Measurements from ENCODE around the gene NAA15. TPM values are rescaled to one million over a fixed set of nuclear protein-coding genes. Genes with fewer than 3 reads are reported as not detected.

The NAA15 gene
- total RNA-seq, 1 experiment from 2014 or later: 98.9 TPM

DNA sequence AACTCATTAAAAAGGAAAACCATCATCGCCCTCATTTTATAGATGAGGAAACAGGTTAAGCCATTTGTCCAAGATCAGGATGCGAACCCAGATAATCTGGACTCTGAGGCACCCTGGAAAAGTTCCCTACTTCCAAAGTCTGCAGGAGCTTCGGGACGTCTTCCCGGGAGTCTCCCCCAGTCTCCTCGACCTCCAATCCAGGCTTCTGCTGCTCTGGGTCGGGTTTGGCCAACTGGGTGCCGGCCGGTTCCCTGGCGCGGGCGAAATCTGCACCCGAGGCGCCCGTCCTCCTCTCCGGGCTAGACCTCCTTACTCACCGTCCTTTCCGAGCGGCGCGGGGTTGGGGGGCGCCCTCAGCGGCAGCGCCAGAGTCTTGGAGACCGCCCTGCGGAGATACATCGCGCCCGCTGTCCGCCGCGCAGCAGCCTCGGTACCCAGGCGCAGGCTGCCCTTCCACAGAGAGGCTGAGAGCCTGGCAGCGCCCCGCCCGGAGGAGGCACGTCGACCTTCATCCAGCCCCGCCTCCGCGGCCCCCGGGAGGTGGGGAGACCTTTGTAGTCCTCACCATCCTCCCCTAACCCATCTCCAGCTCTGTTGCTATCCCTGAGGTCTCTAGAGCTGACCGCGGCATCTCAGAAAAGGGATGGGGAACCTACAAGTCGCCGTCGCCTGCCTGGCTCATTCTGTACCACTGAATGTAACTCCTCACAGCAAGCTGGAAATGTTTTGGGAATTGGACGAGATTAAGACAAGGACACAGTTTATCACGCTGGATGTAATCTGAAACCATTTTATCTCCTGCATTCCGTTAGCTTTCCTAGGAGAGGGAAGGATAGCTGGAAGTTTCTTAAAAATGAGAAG, 21.3 kb upstream of the NAA15 start, which contains the start of gene MGARP (continued):
- TF ChIP-seq, protein P1, sequence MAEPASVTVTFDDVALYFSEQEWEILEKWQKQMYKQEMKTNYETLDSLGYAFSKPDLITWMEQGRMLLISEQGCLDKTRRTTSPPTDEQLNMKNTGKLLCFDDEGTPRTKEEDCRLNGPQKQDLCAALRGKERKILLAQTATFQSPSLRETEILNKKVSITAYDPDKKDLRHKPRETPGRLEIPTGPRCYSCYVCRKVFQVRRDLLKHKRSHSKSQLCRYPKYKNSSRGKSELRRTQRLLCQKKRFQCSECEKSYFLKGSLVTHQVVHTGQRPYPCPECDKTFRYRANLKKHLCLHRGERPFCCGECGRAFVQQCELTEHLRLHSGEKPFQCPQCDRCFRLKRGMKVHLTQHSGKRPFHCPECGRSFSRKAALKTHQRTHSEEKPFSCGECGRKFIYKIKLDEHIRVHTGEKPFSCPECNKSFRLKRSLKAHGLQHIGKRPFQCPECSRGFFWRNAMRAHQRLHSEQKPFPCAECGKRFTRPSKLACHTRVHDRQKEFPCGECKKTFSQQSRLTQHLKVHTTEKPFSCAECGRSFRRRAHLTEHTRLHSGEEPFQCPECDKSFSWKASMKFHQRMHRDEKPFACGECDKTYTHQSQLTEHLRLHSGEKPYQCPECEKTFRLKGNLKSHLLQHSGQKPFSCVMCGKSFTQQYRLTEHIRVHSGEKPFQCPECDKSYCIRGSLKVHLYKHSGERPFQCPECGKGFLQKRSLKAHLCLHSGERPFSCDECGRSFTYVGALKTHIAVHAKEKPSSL (CRISPR knock-in tag; conservative IDR thresholded peaks at IDR 0.05): no peak
- no peak for TF ChIP-seq ZNF416 (CRISPR knock-in tag; IDR thresholded peaks at IDR 0.05)
- TF ChIP-seq, protein P2, sequence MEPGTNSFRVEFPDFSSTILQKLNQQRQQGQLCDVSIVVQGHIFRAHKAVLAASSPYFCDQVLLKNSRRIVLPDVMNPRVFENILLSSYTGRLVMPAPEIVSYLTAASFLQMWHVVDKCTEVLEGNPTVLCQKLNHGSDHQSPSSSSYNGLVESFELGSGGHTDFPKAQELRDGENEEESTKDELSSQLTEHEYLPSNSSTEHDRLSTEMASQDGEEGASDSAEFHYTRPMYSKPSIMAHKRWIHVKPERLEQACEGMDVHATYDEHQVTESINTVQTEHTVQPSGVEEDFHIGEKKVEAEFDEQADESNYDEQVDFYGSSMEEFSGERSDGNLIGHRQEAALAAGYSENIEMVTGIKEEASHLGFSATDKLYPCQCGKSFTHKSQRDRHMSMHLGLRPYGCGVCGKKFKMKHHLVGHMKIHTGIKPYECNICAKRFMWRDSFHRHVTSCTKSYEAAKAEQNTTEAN (CRISPR knock-in tag; IDR thresholded peaks at IDR 0.05): no peak
- TF ChIP-seq, protein P3, sequence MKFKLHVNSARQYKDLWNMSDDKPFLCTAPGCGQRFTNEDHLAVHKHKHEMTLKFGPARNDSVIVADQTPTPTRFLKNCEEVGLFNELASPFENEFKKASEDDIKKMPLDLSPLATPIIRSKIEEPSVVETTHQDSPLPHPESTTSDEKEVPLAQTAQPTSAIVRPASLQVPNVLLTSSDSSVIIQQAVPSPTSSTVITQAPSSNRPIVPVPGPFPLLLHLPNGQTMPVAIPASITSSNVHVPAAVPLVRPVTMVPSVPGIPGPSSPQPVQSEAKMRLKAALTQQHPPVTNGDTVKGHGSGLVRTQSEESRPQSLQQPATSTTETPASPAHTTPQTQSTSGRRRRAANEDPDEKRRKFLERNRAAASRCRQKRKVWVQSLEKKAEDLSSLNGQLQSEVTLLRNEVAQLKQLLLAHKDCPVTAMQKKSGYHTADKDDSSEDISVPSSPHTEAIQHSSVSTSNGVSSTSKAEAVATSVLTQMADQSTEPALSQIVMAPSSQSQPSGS (CRISPR knock-in tag; IDR thresholded peaks at IDR 0.05; ENCODE audit: borderline replicate concordance, low read depth): no peak
- TF ChIP-seq, protein P4, sequence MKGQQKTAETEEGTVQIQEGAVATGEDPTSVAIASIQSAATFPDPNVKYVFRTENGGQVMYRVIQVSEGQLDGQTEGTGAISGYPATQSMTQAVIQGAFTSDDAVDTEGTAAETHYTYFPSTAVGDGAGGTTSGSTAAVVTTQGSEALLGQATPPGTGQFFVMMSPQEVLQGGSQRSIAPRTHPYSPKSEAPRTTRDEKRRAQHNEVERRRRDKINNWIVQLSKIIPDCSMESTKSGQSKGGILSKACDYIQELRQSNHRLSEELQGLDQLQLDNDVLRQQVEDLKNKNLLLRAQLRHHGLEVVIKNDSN (CRISPR knock-in tag; IDR thresholded peaks at IDR 0.05): no peak
- no peak for TF ChIP-seq ATF1 (CRISPR knock-in tag; IDR thresholded peaks at IDR 0.05)
- no peak for TF ChIP-seq NR2C2 (CRISPR knock-in tag; IDR thresholded peaks at IDR 0.05)
- no peak for TF ChIP-seq ZNF263 (CRISPR knock-in tag; IDR thresholded peaks at IDR 0.05; ENCODE audit: low read depth)
- 0 out of 2 replicates have a peak, but pooled peaks have one; percentile 17 for TF ChIP-seq ZBTB21 (CRISPR knock-in tag; IDR thresholded peaks at IDR 0.05; ENCODE audit: borderline replicate concordance)
- TF ChIP-seq, protein P5, sequence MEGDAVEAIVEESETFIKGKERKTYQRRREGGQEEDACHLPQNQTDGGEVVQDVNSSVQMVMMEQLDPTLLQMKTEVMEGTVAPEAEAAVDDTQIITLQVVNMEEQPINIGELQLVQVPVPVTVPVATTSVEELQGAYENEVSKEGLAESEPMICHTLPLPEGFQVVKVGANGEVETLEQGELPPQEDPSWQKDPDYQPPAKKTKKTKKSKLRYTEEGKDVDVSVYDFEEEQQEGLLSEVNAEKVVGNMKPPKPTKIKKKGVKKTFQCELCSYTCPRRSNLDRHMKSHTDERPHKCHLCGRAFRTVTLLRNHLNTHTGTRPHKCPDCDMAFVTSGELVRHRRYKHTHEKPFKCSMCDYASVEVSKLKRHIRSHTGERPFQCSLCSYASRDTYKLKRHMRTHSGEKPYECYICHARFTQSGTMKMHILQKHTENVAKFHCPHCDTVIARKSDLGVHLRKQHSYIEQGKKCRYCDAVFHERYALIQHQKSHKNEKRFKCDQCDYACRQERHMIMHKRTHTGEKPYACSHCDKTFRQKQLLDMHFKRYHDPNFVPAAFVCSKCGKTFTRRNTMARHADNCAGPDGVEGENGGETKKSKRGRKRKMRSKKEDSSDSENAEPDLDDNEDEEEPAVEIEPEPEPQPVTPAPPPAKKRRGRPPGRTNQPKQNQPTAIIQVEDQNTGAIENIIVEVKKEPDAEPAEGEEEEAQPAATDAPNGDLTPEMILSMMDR (IDR thresholded peaks at IDR 0.05): no peak
- TF ChIP-seq, protein P6, sequence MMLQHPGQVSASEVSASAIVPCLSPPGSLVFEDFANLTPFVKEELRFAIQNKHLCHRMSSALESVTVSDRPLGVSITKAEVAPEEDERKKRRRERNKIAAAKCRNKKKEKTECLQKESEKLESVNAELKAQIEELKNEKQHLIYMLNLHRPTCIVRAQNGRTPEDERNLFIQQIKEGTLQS (CRISPR knock-in tag; conservative IDR thresholded peaks at IDR 0.05): no peak
- TF ChIP-seq RORB (CRISPR knock-in tag; IDR thresholded peaks at IDR 0.05): no peak
- TF ChIP-seq, protein P7, sequence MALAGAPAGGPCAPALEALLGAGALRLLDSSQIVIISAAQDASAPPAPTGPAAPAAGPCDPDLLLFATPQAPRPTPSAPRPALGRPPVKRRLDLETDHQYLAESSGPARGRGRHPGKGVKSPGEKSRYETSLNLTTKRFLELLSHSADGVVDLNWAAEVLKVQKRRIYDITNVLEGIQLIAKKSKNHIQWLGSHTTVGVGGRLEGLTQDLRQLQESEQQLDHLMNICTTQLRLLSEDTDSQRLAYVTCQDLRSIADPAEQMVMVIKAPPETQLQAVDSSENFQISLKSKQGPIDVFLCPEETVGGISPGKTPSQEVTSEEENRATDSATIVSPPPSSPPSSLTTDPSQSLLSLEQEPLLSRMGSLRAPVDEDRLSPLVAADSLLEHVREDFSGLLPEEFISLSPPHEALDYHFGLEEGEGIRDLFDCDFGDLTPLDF (CRISPR knock-in tag; IDR thresholded peaks at IDR 0.05): no peak
- TF ChIP-seq, protein P8, sequence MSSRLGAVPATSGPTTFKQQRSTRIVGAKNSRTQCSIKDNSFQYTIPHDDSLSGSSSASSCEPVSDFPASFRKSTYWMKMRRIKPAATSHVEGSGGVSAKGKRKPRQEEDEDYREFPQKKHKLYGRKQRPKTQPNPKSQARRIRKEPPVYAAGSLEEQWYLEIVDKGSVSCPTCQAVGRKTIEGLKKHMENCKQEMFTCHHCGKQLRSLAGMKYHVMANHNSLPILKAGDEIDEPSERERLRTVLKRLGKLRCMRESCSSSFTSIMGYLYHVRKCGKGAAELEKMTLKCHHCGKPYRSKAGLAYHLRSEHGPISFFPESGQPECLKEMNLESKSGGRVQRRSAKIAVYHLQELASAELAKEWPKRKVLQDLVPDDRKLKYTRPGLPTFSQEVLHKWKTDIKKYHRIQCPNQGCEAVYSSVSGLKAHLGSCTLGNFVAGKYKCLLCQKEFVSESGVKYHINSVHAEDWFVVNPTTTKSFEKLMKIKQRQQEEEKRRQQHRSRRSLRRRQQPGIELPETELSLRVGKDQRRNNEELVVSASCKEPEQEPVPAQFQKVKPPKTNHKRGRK (CRISPR knock-in tag; IDR thresholded peaks at IDR 0.05; ENCODE audit: borderline replicate concordance): no peak
- TF ChIP-seq, protein P9, sequence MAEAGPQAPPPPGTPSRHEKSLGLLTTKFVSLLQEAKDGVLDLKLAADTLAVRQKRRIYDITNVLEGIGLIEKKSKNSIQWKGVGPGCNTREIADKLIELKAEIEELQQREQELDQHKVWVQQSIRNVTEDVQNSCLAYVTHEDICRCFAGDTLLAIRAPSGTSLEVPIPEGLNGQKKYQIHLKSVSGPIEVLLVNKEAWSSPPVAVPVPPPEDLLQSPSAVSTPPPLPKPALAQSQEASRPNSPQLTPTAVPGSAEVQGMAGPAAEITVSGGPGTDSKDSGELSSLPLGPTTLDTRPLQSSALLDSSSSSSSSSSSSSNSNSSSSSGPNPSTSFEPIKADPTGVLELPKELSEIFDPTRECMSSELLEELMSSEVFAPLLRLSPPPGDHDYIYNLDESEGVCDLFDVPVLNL (CRISPR knock-in tag; IDR thresholded peaks at IDR 0.05; ENCODE audit: borderline replicate concordance, low read depth): no peak
- TF ChIP-seq, protein P10, sequence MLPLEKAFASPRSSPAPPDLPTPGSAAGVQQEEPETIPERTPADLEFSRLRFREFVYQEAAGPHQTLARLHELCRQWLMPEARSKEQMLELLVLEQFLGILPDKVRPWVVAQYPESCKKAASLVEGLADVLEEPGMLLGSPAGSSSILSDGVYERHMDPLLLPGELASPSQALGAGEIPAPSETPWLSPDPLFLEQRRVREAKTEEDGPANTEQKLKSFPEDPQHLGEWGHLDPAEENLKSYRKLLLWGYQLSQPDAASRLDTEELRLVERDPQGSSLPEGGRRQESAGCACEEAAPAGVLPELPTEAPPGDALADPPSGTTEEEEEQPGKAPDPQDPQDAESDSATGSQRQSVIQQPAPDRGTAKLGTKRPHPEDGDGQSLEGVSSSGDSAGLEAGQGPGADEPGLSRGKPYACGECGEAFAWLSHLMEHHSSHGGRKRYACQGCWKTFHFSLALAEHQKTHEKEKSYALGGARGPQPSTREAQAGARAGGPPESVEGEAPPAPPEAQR (CRISPR knock-in tag; IDR thresholded peaks at IDR 0.05): no peak
- TF ChIP-seq JUN (CRISPR knock-in tag; IDR thresholded peaks at IDR 0.05): no peak
- no peak for TF ChIP-seq GTF2I (CRISPR knock-in tag; conservative IDR thresholded peaks at IDR 0.05)
- TF ChIP-seq SMAD4 (CRISPR knock-in tag; IDR thresholded peaks at IDR 0.05): no peak
- TF ChIP-seq, protein P11, sequence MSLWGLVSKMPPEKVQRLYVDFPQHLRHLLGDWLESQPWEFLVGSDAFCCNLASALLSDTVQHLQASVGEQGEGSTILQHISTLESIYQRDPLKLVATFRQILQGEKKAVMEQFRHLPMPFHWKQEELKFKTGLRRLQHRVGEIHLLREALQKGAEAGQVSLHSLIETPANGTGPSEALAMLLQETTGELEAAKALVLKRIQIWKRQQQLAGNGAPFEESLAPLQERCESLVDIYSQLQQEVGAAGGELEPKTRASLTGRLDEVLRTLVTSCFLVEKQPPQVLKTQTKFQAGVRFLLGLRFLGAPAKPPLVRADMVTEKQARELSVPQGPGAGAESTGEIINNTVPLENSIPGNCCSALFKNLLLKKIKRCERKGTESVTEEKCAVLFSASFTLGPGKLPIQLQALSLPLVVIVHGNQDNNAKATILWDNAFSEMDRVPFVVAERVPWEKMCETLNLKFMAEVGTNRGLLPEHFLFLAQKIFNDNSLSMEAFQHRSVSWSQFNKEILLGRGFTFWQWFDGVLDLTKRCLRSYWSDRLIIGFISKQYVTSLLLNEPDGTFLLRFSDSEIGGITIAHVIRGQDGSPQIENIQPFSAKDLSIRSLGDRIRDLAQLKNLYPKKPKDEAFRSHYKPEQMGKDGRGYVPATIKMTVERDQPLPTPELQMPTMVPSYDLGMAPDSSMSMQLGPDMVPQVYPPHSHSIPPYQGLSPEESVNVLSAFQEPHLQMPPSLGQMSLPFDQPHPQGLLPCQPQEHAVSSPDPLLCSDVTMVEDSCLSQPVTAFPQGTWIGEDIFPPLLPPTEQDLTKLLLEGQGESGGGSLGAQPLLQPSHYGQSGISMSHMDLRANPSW (CRISPR knock-in tag; conservative IDR thresholded peaks at IDR 0.05; ENCODE audit: low read depth): no peak
